ENCODE results near the gene COMT.

Gene COMT

DNA sequence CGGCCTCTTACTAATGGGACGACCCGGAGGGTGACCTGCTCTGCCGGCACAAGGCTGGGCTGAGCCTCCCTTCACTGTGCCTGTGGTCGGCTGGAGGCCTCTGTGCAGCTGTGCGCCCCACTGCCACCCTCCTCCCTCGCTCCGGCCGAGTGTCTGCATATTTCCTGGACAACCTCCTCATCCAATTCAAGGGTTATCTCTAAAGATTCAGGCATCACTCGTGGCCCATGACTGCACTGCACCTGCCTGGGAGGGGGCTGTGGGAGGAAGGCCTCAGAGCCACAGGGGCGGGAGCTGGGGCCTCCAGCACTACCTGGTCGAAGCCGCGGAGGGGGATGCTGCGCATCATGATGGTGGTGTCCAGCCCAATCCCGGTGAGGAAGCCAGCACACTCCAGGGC, 43.8 kb upstream of the COMT start:
- no peak for DNase-seq (ENCODE audit: extremely low read depth, low read depth)
- no peak for TF ChIP-seq CTCF (IDR thresholded peaks at IDR 0.05; ENCODE audit: low read depth, low read length)

- TF ChIP-seq CTCF (IDR thresholded peaks at IDR 0.05; ENCODE audit: low read depth, low read length) = no peak
- DNase-seq (ENCODE audit: extremely low read depth, low read depth) = no peak
Observed at GRCh38 chr22:19898145-19898544, 43.4 kb upstream of the COMT start.

DNA sequence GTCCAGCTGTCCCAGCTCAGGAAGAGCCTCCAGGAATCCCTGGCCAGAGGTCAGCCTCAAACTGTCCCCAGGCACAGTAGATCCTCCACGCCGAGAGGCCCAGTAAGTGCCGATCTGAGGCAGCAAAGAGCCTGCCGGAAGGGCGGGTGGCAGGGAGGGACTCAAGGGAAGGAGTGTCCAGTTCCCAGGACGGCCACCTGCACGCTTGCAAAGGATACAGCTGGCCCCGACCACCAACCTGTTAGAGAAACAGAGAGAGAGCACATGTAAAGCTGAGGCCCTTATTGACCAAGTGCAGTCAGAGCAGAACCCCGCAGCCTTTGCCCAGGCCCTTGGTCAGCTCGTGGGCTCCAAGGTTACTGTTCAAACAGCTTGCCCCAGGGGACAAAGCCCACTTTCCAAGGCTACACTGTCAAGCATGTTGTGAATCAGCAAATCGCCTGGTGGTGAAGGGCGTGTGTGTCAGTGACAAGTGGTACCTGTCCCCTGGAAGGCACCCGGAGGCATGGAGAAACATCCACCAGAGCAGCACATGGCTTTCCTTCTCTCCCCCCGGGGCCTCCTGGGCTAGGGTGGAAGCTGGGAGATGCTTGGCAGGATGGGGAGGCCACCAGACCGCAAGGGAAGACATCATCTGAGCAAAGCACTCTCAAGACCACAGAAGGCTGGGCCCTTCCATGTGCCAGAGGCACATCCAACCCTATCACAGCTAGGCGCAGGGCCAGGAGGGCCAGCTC, 42.6 kb upstream of the COMT start:
- no peak for TF ChIP-seq CTCF (IDR thresholded peaks at IDR 0.05; ENCODE audit: low read depth, low read length)

DNA sequence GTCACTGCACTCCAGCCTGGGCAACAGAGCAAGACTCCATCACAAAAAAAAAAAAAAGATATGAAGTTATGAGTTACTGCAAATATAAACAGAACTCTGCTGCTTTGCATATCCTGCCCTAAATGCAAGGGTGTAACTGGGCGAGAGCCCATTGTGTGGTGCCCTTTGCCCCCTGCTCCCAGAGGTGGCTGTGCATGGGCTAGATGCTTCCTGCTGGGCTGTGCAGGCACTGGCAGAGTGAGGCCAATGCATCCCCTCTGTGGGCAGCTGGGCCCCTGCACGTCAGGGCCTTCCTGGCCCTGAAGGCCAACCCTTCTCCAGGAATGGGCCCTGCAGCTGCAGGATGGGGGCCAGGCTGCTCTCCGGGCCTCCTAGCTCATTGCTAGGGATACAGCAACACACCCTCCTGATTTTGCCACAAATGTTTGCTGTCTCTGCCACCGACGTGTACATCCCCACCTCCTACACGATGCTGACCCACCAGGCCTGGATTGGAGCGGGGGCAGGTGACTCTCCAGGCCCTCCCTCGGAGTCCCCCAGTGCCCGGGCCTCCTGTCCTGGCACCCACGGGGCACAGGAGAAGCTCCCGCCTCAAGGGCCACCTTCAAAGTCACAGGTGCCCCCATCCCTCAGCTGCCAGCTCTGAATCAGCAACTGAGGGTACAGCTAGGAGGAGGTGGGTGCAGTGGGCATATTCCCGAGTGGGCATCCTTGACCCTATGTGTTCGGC, 40.7 kb upstream of the COMT start:
- TF ChIP-seq CTCF (IDR thresholded peaks at IDR 0.05; ENCODE audit: low read depth, low read length) = no peak
- DNase-seq (ENCODE audit: extremely low read depth, low read depth) = no peak

More for the DNA sequence above, 42.6 kb upstream of the COMT start:
- no peak for DNase-seq (ENCODE audit: extremely low read depth, low read depth)

DNA sequence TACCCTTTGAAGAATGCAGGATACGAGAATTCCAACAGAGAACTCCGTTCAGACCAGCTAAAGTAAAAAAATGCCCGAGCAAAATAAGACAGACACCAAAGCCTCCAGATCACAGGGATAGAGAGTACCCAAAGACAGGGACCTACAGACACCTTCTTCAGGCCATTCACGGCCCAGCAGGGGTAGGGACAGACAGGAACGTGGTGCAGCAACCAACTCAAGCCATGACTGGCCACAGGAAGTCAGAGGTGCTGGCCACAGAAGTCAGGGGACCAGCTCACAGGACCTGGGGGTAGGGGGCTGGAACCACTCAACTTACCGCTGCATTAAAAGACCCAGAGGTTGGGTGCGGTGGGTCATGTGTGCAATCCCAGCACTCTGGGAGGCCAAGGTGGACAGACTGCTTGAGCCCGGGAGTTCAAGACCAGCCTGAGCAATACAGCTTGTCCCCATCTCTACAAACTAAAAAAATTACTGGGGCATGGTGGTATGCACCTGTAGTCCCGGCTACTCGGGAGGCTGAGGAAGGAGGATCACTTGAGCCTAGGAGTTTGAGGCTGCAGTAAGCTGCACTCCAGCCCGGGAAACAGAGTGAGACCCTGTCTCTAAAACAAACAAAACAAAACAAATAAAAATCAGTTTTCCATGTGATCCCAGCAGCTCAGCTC, 39.9 kb upstream of the COMT start:
- no peak for TF ChIP-seq CTCF (IDR thresholded peaks at IDR 0.05; ENCODE audit: low read depth, low read length)
- DNase-seq (ENCODE audit: extremely low read depth, low read depth) = no peak

- no peak for DNase-seq (ENCODE audit: extremely low read depth, low read depth)
- TF ChIP-seq CTCF (IDR thresholded peaks at IDR 0.05; ENCODE audit: low read depth, low read length) = no peak
Observed at GRCh38 chr22:19902245-19902715, 39.3 kb upstream of the COMT start.

GRCh38 chr22:19903031-19903430, 38.5 kb upstream of the COMT start:
- DNase-seq (ENCODE audit: extremely low read depth, low read depth) = no peak
- no peak for TF ChIP-seq CTCF (IDR thresholded peaks at IDR 0.05; ENCODE audit: low read depth, low read length)
